HepG2 (cell line): ENCODE data around the gene MAP3K3. TPM values are rescaled to one million over a fixed set of nuclear protein-coding genes. Genes with fewer than 3 reads are reported as not detected.

Experiments
- CHCHD3 ChIP-seq: sonication (generic); formaldehyde crosslinking; IDR thresholded peaks from 2 replicates; pipeline ENCODE4 v1.8.0; 2022; ENCODE audit warnings: mild to moderate bottlenecking, missing genetic modification reagents, moderate library complexity
- FOSL1 ChIP-seq: sonication (generic); formaldehyde crosslinking; IDR thresholded peaks from 2 replicates; pipeline ENCODE4 v1.9.0; 2021; ENCODE audit warnings: missing genetic modification reagents, borderline replicate concordance
- FOXA1 ChIP-seq, 2 experiments: fragments of 450-650 bp in 1 of 2; sonication (generic) in 1 of 2; formaldehyde crosslinking in 1 of 2; IDR thresholded peaks; 2 replicates each; pipeline versions ENCODE4 v1.4.0 to v1.6.1; 2016 to 2020; ENCODE audit warnings: missing genetic modification reagents in 1 of 2
- HOXA5 ChIP-seq: sonication (generic); formaldehyde crosslinking; IDR thresholded peaks from 2 replicates; pipeline ENCODE4 v1.4.0; 2020; ENCODE audit warnings: missing genetic modification reagents
- IRX3 ChIP-seq: sonication (generic); formaldehyde crosslinking; IDR thresholded peaks from 2 replicates; pipeline ENCODE4 v1.8.1; 2023; ENCODE audit warnings: mild to moderate bottlenecking, low read depth, missing genetic modification reagents, borderline replicate concordance
- NCOA1 ChIP-seq: sonication (generic); formaldehyde crosslinking; IDR thresholded peaks from 2 replicates; pipeline ENCODE4 v1.9.0; 2021; ENCODE audit warnings: missing genetic modification reagents
- SOX13 ChIP-seq, 3 experiments: fragments of 450-650 bp in 1 of 3; sonication (generic) in 1 of 3; formaldehyde crosslinking in 1 of 3; IDR thresholded peaks in 2 of 3; conservative IDR thresholded peaks in 1 of 3; 2 replicates each; pipeline versions ENCODE4 v1.5.0 to v1.6.1; 2016 to 2020; ENCODE audit warnings: antibody characterized with exemption in 1 of 3, mild to moderate bottlenecking in 1 of 3, missing compliant biosample characterization in 1 of 3, missing genetic modification reagents in 1 of 3, moderate library complexity in 1 of 3
- ZMYM2 ChIP-seq: sonication (generic); formaldehyde crosslinking; IDR thresholded peaks from 2 replicates; pipeline ENCODE4 v1.8.0; 2022; ENCODE audit warnings: mild to moderate bottlenecking, missing genetic modification reagents
- ZNF17 ChIP-seq: sonication (generic); formaldehyde crosslinking; IDR thresholded peaks from 2 replicates; pipeline ENCODE4 v1.5.0; 2020; ENCODE audit warnings: mild to moderate bottlenecking, missing genetic modification reagents
- ZNF343 ChIP-seq: sonication (generic); formaldehyde crosslinking; IDR thresholded peaks from 2 replicates; pipeline ENCODE4 v1.4.0; 2020; ENCODE audit warnings: mild to moderate bottlenecking, missing genetic modification reagents
- ZNF430 ChIP-seq: sonication (generic); formaldehyde crosslinking; IDR thresholded peaks from 2 replicates; pipeline ENCODE4 v1.9.0; 2021; ENCODE audit warnings: mild to moderate bottlenecking, missing genetic modification reagents
- polyA plus RNA-seq, 8 experiments: library from polyadenylated mRNA; depleted of rRNA in 3 of 8; stranded (reverse) in 7 of 8; unstranded in 1 of 8; fragments of >200 nt; fragmentation: Illumina TruSeq in 4 of 8; extraction: Trizol in 4 of 8; gene quantifications; 2 replicates each; pipeline versions ENCODE4 v1.2.1 to v1.2.3, GENCODE V29; 2011 to 2016; ENCODE audit warnings: low read depth in 4 of 8, missing spikeins in 1 of 8, mixed read lengths in 1 of 8; ENCODE audit not compliant: insufficient read depth in 1 of 8
- total RNA-seq, 5 experiments: library from RNA; depleted of rRNA; stranded (reverse); fragments of >200 nt; fragmentation: Illumina TruSeq; extraction: Trizol; gene quantifications; 2 replicates each; pipeline ENCODE4 v1.2.3, GENCODE V29; 2016; ENCODE audit warnings: low read depth in 1 of 5
- TF ChIP-seq, protein P1 (sequence below): sonication (generic); formaldehyde crosslinking; IDR thresholded peaks from 2 replicates; pipeline ENCODE4 v1.4.0; 2020; ENCODE audit warnings: missing genetic modification reagents, mild to moderate bottlenecking, borderline replicate concordance
- TF ChIP-seq, protein P2 (sequence below): sonication (generic); formaldehyde crosslinking; IDR thresholded peaks from 2 replicates; pipeline ENCODE4 v1.4.0; 2020; ENCODE audit warnings: missing genetic modification reagents
- TF ChIP-seq, protein P3 (sequence below): sonication (generic); formaldehyde crosslinking; IDR thresholded peaks from 2 replicates; pipeline ENCODE4 v1.9.0; 2021; ENCODE audit warnings: missing genetic modification reagents, mild to moderate bottlenecking, borderline replicate concordance
- TF ChIP-seq, protein P4 (sequence below): sonication (generic); formaldehyde crosslinking; IDR thresholded peaks from 2 replicates; pipeline ENCODE4 v1.4.0; 2020; ENCODE audit warnings: mild to moderate bottlenecking, missing genetic modification reagents
- TF ChIP-seq, protein P5 (sequence below): sonication (generic); formaldehyde crosslinking; IDR thresholded peaks from 2 replicates; pipeline ENCODE4 v1.4.0; 2020; ENCODE audit warnings: low read depth, missing genetic modification reagents

MAP3K3 gene
- total and polyA plus RNA-seq, 2 of the 13 experiments (the other 11 are each of a cell fraction or from before 2014, with no cell fraction given), result 17.7 to 21.8 TPM

DNA sequence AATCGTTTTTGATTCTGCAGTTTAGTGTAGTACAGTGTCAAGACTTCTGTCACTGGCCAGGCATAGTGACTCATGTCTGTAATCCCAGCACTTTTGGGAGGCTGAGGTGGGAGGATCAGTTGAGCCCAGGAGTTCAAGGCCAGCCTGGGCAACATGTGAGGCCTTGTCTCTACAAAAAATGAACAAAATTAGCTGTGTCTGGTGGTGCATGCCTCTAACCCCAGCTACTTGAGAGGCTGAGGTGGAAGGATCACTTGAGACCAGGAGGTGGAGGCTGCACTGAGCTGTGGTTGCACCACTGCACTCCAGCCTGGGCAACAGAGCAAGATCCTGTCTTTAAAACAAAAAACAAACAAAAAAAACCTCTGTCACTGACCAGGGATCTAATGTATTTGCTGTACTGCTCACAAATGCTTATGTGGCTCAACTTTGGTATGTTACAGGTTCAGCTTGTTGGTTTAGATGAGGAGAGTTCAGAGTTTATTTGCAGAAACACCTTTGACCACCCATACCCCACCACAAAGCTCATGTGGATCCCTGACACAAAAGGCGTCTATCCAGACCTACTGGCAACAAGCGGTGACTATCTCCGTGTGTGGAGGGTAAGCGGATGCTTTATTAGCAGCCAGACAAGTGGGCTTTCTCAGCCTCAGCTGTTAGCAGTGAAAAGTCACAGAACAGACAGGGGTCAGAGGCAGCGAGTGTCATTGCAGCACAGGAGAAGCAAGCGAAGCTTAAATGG, 44.0 kb upstream of the MAP3K3 start (continued):
- TF ChIP-seq, protein P1, sequence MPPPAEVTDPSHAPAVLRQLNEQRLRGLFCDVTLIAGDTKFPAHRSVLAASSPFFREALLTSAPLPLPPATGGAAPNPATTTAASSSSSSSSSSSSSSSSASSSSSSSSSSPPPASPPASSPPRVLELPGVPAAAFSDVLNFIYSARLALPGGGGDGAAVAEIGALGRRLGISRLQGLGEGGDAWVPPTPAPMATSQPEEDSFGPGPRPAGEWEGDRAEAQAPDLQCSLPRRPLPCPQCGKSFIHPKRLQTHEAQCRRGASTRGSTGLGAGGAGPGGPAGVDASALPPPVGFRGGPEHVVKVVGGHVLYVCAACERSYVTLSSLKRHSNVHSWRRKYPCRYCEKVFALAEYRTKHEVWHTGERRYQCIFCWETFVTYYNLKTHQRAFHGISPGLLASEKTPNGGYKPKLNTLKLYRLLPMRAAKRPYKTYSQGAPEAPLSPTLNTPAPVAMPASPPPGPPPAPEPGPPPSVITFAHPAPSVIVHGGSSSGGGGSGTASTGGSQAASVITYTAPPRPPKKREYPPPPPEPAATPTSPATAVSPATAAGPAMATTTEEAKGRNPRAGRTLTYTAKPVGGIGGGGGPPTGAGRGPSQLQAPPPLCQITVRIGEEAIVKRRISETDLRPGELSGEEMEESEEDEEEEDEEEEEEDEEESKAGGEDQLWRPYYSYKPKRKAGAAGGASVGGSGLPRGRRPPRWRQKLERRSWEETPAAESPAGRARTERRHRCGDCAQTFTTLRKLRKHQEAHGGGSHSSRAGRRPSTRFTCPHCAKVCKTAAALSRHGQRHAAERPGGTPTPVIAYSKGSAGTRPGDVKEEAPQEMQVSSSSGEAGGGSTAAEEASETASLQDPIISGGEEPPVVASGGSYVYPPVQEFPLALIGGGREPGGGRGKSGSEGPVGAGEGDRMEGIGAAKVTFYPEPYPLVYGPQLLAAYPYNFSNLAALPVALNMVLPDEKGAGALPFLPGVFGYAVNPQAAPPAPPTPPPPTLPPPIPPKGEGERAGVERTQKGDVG, result no peak
- TF ChIP-seq, protein P2, sequence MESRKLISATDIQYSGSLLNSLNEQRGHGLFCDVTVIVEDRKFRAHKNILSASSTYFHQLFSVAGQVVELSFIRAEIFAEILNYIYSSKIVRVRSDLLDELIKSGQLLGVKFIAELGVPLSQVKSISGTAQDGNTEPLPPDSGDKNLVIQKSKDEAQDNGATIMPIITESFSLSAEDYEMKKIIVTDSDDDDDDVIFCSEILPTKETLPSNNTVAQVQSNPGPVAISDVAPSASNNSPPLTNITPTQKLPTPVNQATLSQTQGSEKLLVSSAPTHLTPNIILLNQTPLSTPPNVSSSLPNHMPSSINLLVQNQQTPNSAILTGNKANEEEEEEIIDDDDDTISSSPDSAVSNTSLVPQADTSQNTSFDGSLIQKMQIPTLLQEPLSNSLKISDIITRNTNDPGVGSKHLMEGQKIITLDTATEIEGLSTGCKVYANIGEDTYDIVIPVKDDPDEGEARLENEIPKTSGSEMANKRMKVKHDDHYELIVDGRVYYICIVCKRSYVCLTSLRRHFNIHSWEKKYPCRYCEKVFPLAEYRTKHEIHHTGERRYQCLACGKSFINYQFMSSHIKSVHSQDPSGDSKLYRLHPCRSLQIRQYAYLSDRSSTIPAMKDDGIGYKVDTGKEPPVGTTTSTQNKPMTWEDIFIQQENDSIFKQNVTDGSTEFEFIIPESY (CRISPR knock-in tag), result no peak
- no peak for TF ChIP-seq IRX3 (CRISPR knock-in tag)
- TF ChIP-seq CHCHD3, result no peak
- peak; percentile 89 for TF ChIP-seq FOXA1 (IDR thresholded peaks at IDR 0.05)
- TF ChIP-seq FOXA1 (CRISPR knock-in tag; IDR thresholded peaks at IDR 0.05), result peak; percentile 92
- TF ChIP-seq HOXA5 (CRISPR knock-in tag), result no peak
- peak; percentile 71; the same call in 1 of the 2 replicates for TF ChIP-seq SOX13 (IDR thresholded peaks at IDR 0.05)
- TF ChIP-seq SOX13 (CRISPR knock-in tag; conservative IDR thresholded peaks at IDR 0.05 in 1 of 2, IDR thresholded peaks at IDR 0.05 in 1 of 2), result peak in 1 of 2 experiments; percentile 89; a peak in 2 of 4 replicates
- TF ChIP-seq, protein P3, sequence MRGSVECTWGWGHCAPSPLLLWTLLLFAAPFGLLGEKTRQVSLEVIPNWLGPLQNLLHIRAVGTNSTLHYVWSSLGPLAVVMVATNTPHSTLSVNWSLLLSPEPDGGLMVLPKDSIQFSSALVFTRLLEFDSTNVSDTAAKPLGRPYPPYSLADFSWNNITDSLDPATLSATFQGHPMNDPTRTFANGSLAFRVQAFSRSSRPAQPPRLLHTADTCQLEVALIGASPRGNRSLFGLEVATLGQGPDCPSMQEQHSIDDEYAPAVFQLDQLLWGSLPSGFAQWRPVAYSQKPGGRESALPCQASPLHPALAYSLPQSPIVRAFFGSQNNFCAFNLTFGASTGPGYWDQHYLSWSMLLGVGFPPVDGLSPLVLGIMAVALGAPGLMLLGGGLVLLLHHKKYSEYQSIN, result no peak
- peak; percentile 61 for TF ChIP-seq ZNF430 (CRISPR knock-in tag)
- TF ChIP-seq ZNF343 (CRISPR knock-in tag), result peak; percentile 63; the same call in 1 of the 2 replicates
- TF ChIP-seq ZNF17 (CRISPR knock-in tag), result no peak
- peak; percentile 100 for TF ChIP-seq ZMYM2 (CRISPR knock-in tag)
- TF ChIP-seq, protein P4, sequence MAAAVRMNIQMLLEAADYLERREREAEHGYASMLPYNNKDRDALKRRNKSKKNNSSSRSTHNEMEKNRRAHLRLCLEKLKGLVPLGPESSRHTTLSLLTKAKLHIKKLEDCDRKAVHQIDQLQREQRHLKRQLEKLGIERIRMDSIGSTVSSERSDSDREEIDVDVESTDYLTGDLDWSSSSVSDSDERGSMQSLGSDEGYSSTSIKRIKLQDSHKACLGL (CRISPR knock-in tag), result peak; percentile 24; the same call in 1 of the 2 replicates
- TF ChIP-seq NCOA1 (CRISPR knock-in tag), result peak; percentile 96
- TF ChIP-seq, protein P5, sequence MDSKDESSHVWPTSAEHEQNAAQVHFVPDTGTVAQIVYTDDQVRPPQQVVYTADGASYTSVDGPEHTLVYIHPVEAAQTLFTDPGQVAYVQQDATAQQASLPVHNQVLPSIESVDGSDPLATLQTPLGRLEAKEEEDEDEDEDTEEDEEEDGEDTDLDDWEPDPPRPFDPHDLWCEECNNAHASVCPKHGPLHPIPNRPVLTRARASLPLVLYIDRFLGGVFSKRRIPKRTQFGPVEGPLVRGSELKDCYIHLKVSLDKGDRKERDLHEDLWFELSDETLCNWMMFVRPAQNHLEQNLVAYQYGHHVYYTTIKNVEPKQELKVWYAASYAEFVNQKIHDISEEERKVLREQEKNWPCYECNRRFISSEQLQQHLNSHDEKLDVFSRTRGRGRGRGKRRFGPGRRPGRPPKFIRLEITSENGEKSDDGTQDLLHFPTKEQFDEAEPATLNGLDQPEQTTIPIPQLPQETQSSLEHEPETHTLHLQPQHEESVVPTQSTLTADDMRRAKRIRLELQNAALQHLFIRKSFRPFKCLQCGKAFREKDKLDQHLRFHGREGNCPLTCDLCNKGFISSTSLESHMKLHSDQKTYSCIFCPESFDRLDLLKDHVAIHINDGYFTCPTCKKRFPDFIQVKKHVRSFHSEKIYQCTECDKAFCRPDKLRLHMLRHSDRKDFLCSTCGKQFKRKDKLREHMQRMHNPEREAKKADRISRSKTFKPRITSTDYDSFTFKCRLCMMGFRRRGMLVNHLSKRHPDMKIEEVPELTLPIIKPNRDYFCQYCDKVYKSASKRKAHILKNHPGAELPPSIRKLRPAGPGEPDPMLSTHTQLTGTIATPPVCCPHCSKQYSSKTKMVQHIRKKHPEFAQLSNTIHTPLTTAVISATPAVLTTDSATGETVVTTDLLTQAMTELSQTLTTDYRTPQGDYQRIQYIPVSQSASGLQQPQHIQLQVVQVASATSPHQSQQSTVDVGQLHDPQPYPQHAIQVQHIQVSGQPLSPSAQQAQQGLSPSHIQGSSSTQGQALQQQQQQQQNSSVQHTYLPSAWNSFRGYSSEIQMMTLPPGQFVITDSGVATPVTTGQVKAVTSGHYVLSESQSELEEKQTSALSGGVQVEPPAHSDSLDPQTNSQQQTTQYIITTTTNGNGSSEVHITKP (CRISPR knock-in tag), result no peak
- no peak for TF ChIP-seq FOSL1 (CRISPR knock-in tag)
